ENCODE results near the gene CACNB3. TPM values are rescaled to one million over a fixed set of nuclear protein-coding genes. Genes with fewer than 3 reads are reported as not detected.
"Not testable (repeated sequence)": the region's sequence is repeated elsewhere in the genome, so short reads cannot be mapped to it uniquely, and the experiment has no call there.

The CACNB3 gene
- total RNA-seq, 2 donors from 2014 or later: 5.9 to 17.7 TPM

DNA sequence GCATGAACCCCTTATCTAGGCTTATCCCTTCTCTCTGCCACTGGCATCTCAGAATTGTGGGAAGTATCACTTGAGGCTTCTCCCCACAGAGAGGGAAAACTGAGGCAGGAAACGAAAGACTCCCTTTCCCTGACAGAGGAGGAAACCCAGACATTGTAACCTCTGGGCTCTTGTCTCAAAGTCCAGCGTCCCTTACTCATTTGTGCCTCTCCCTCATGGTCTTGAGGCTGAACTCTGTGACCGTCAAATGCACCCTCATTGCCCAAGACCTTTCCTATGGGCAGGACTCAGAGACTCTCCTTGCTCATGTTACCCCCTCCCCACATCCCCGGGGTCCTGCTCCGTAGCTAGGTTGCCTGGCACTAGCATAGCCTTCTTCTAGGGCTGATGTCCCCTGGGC lies 3.8 kb downstream of the CACNB3 start:
- ATAC-seq (replicated peaks): no peak
- H3K27ac Mint-ChIP-seq: peak overlapping the region; percentile 1
- peaks cover 6% of the 10 kb centered on the region for H3K4me1 Mint-ChIP-seq
- H3K36me3 Mint-ChIP-seq (ENCODE audit: low read depth): no peaks in the 10 kb centered on the region
- H3K27me3 Mint-ChIP-seq: no peaks in the 10 kb centered on the region
- no peak overlapping the region for H3K4me3 Mint-ChIP-seq
- no peaks in the 10 kb centered on the region for H3K9me3 Mint-ChIP-seq

DNA sequence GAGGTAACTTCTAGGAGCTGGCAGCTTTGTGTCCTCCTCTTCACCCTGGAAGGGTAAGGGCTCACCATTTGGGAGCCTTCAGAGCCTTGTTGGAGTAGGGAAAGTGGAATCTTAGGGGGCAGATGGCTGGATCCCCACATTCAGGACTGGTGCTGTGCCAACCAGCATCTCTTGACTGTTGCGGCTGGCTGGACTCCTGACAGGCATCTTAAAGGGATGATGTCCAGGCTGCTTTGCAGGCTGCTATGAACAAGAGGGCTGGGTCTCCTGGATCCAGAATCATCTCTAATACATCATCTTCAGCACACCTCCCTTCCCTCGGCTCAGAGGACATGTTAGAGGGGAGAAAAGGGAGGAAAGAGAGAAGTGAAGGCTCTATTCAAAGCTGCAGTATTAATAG lies 4.4 kb downstream of the CACNB3 start:
- Mint-ChIP-seq H3K27ac (peak overlapping the region; percentile 1), H3K9me3 (no peaks in the 10 kb centered on the region), H3K4me1 (peaks cover 6% of the 10 kb centered on the region), H3K4me3 (no peak overlapping the region), H3K27me3 (no peaks in the 10 kb centered on the region), H3K36me3 (ENCODE audit: low read depth) (no peaks in the 10 kb centered on the region)
- no peak for ATAC-seq (replicated peaks)

DNA sequence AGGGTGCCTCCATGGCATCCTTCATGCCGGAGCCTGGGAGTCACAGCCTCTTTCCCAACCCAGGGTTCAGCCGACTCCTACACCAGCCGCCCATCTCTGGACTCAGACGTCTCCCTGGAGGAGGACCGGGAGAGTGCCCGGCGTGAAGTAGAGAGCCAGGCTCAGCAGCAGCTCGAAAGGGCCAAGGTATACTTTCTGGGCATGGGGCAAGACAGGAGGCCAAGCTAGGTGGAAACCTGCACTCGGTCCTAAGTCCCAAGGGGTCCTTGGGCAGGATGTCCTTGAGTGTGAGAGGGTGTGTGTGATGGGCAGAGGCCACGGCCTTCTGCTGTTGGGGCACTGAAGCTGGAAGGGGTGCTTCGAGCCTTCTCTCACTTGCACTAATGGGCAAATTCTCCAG lies 5.0 kb downstream of the CACNB3 start:
- Mint-ChIP-seq H3K4me1 (peaks cover 6% of the 10 kb centered on the region), H3K36me3 (ENCODE audit: low read depth) (peaks cover 2% of the 10 kb centered on the region), H3K9me3 (no peaks in the 10 kb centered on the region), H3K4me3 (no peak overlapping the region), H3K27ac (peak overlapping the region; percentile 1), H3K27me3 (no peaks in the 10 kb centered on the region)
- no peak for ATAC-seq (replicated peaks)

DNA sequence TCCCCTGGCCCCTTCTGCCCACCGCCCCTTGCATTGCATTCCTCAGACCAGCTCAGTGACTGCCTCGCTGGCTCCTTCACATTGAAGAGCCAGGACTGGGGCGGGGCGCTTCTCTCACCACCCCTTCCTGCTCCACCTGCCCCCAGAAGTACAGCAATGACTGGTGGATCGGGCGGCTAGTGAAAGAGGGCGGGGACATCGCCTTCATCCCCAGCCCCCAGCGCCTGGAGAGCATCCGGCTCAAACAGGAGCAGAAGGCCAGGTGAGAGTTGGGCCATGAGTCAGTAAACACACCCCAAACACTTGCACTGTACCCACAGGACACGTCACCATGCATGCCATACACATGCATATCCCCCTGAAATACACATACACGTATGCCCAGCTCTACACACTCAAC lies 5.8 kb downstream of the CACNB3 start:
- H3K4me3 Mint-ChIP-seq: peak overlapping the region; percentile 5
- no peaks in the 10 kb centered on the region for H3K27me3 Mint-ChIP-seq
- ATAC-seq (replicated peaks): peak; percentile 79
- peaks cover 13% of the 10 kb centered on the region for H3K4me1 Mint-ChIP-seq
- peaks cover 10% of the 10 kb centered on the region for H3K36me3 Mint-ChIP-seq (ENCODE audit: low read depth)
- no peaks in the 10 kb centered on the region for H3K9me3 Mint-ChIP-seq
- peak overlapping the region; percentile 16 for H3K27ac Mint-ChIP-seq

DNA sequence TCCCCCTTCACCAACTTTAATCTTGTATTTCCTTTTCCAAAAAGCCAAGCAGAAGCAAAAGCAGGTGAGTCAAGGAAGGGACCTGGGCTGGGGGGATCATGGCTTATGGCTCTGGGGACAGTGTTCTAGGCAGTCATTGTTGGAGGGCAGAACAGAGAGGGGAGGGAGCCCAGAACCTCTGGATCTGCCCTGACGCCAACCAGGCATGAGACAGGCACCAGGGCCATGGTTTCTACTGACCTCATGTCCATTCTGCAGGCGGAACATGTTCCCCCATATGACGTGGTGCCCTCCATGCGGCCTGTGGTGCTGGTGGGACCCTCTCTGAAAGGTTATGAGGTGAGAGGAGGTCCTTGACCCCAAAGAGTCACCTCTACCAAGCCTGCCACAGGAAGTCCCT lies 6.6 kb downstream of the CACNB3 start:
- H3K27ac Mint-ChIP-seq: no peak overlapping the region
- H3K4me1 Mint-ChIP-seq: peaks cover 13% of the 10 kb centered on the region
- H3K4me3 Mint-ChIP-seq: no peak overlapping the region
- H3K27me3 Mint-ChIP-seq: no peaks in the 10 kb centered on the region
- ATAC-seq (replicated peaks): no peak
- peaks cover 18% of the 10 kb centered on the region for H3K36me3 Mint-ChIP-seq (ENCODE audit: low read depth)
- no peaks in the 10 kb centered on the region for H3K9me3 Mint-ChIP-seq

DNA sequence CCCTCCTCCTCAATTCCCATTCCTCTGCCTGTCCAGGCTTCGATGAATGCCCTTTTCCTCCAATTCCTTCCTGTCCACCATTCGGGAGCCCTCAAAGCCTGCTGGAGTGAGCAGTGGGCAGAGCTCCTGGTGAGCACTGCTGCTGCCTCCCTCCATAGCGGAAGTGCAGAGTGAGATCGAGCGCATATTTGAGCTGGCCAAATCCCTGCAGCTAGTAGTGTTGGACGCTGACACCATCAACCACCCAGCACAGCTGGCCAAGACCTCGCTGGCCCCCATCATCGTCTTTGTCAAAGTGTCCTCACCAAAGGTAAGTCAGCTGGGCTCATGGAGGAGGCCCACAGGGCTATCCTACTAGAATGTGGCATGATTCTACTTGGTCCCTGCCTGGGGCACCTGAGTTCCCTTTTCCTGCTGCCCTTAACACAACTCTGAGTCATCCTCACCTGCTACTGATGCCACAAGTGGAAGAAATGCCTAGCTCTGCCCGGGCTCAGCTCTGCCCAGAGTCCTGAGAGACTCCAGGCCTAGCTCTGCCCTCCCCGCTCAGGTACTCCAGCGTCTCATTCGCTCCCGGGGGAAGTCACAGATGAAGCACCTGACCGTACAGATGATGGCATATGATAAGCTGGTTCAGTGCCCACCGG lies 8.0 kb downstream of the CACNB3 start:
- Mint-ChIP-seq H3K36me3 (ENCODE audit: low read depth) (peaks cover 33% of the 10 kb centered on the region), H3K9me3 (no peaks in the 10 kb centered on the region), H3K4me1 (peaks cover 13% of the 10 kb centered on the region), H3K4me3 (no peak overlapping the region), H3K27ac (peak overlapping the region; percentile 65), H3K27me3 (no peaks in the 10 kb centered on the region)
- no peak for ATAC-seq (replicated peaks)

DNA sequence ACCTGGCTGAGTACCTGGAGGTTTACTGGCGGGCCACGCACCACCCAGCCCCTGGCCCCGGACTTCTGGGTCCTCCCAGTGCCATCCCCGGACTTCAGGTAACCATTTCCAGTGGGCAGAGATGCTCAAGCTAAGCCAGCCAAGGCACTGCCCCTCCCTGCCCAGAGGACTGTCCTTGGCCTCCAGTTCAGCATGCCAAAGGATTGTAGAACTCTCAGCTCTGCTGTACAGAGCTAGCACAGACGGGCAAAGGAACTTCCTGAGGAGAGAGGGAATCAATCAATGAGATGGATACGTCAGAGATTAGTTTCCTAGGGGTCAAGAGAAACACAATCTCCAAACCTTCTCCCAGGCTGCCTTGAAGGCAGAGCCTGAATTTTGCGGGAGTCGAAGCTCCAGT lies 8.7 kb downstream of the CACNB3 start:
- Mint-ChIP-seq H3K36me3 (ENCODE audit: low read depth) (peaks cover 39% of the 10 kb centered on the region), H3K9me3 (no peaks in the 10 kb centered on the region), H3K4me1 (peaks cover 13% of the 10 kb centered on the region), H3K27me3 (no peaks in the 10 kb centered on the region), H3K27ac (no peak overlapping the region), H3K4me3 (no peak overlapping the region)
- no peak for ATAC-seq (replicated peaks)

DNA sequence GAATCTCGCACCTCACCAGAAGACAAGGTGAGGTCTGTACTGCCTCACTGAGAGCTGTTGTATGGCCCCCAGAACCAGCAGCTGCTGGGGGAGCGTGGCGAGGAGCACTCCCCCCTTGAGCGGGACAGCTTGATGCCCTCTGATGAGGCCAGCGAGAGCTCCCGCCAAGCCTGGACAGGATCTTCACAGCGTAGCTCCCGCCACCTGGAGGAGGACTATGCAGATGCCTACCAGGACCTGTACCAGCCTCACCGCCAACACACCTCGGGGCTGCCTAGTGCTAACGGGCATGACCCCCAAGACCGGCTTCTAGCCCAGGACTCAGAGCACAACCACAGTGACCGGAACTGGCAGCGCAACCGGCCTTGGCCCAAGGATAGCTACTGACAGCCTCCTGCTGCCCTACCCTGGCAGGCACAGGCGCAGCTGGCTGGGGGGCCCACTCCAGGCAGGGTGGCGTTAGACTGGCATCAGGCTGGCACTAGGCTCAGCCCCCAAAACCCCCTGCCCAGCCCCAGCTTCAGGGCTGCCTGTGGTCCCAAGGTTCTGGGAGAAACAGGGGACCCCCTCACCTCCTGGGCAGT lies 9.3 kb downstream of the CACNB3 start:
- peaks cover 13% of the 10 kb centered on the region for H3K4me1 Mint-ChIP-seq
- H3K36me3 Mint-ChIP-seq (ENCODE audit: low read depth): peaks cover 45% of the 10 kb centered on the region
- H3K27ac Mint-ChIP-seq: no peak overlapping the region
- H3K4me3 Mint-ChIP-seq: no peak overlapping the region
- no peaks in the 10 kb centered on the region for H3K9me3 Mint-ChIP-seq
- no peaks in the 10 kb centered on the region for H3K27me3 Mint-ChIP-seq
- ATAC-seq (replicated peaks): no peak

DNA sequence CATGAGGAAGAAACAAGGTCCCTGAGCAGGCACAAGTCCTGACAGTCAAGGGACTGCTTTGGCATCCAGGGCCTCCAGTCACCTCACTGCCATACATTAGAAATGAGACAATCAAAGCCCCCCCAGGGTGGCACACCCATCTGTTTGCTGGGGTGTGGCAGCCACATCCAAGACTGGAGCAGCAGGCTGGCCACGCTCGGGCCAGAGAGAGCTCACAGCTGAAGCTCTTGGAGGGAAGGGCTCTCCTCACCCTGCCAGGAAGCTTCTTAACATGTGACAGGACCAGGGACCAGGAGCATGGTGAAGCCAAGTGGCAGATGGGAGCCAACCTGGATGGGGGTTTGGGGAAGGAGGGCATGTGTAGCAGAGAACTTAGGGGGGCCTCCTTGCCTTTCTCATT lies 10.0 kb downstream of the CACNB3 start:
- no peak overlapping the region for H3K4me3 Mint-ChIP-seq
- H3K9me3 Mint-ChIP-seq: no peaks in the 10 kb centered on the region
- no peak for ATAC-seq (replicated peaks)
- peak overlapping the region; percentile 12 for H3K27ac Mint-ChIP-seq
- peaks cover 52% of the 10 kb centered on the region for H3K36me3 Mint-ChIP-seq (ENCODE audit: low read depth)
- H3K27me3 Mint-ChIP-seq: no peaks in the 10 kb centered on the region
- peaks cover 13% of the 10 kb centered on the region for H3K4me1 Mint-ChIP-seq

DNA sequence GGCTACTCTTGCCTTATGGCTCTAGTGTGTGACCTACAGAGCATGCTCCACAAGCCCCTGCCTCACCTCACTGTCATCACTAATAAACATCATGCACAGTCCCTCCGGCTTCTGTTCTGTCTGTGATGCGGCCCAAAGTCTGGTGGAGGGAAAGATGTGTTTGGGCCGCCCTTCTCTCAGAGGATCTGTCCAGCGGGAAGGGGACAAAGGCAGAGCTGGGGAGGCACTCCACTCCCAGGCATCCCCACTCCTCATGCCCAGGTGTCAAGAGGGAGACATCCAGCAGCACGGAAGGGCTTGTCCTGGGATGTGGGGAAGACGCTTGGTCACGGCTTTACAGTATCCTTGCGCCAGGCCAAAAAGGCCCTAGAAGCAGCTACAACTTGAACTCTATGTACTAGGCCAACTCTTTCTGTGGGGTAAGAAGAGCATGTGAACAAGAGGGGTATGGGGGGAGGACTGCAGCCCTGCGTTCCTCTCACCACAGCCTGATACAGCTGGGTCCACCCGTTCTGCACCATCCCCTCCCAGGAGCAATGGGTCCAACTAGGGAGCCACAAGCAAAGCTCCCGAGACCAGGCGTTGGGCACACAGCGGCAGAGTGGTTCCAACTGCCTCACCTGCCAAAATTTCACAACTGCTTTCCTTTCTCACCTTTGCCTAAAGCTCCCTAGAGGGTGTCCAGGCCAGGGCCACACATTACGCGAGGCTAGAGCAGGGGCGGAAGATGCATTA lies 10.7 kb downstream of the CACNB3 start:
- Mint-ChIP-seq H3K9me3 (no peaks in the 10 kb centered on the region), H3K4me1 (peaks cover 13% of the 10 kb centered on the region), H3K27ac (peak overlapping the region; percentile 12), H3K4me3 (no peak overlapping the region), H3K27me3 (no peaks in the 10 kb centered on the region), H3K36me3 (ENCODE audit: low read depth) (peaks cover 59% of the 10 kb centered on the region)
- no peak for ATAC-seq (replicated peaks)

DNA sequence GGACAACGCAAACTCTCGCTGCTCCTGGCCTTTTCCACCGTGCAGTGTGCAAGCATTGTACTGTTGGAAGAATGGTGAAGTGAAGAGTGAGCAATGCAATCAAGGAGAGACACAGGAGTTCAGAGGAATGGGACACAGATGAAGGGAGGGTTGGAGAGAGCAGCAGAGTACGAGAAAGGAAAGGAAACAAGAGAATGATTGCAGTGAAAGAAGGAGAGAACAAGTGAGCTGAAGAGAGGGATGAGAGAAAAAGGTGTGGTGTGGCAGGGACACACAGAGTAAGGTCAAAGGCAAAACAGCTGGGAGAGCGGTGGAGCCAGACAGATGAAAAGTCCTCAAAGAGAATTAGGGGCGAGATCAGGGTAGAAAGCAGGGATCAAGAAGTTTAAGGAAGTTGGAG lies 13.0 kb downstream of the CACNB3 start:
- Mint-ChIP-seq H3K36me3 (ENCODE audit: low read depth) (peaks cover 81% of the 10 kb centered on the region), H3K27me3 (no peaks in the 10 kb centered on the region), H3K9me3 (no peaks in the 10 kb centered on the region), H3K4me1 (peaks cover 7% of the 10 kb centered on the region), H3K27ac (no peak overlapping the region), H3K4me3 (no peak overlapping the region)
- no peak for ATAC-seq (replicated peaks)

DNA sequence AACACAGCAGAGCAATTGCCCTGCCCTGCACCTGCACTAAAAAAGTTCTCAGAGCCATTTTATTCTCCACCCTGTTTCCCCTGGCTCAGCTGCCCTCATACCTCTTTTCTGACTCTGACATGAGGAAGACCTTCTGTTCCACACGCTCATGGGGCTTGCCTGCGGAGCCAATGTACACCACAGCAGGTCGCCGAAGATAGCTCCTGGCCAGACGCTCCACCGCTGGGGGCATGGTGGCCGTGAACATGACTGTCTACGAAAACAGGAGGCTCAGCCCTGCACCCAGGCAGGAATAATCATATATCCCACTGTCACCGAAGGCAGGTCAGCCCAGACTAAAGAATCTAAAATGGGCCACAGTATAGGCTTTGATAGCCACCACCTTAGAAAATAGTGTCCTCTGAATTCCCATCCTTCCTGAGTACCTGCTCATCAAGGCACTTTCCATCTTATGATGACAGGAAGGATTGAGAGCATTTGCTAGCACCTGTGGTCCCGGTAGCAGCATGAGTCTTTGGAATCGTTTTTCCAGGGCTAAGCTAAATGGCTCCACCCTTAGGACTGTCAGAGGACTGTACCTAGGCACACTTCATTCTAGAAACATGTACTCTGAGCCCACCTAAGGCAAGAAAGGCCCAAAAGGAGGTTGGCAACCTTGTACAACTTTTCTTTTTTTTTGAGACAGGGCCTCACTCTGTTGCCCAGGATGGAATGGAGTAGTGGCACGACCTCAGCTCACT lies 14.2 kb downstream of the CACNB3 start:
- ATAC-seq (replicated peaks): no peak
- Mint-ChIP-seq H3K4me3 (no peak overlapping the region), H3K36me3 (ENCODE audit: low read depth) (peaks cover 93% of the 10 kb centered on the region), H3K4me1 (peaks cover 7% of the 10 kb centered on the region), H3K27me3 (no peaks in the 10 kb centered on the region), H3K27ac (no peak overlapping the region), H3K9me3 (no peaks in the 10 kb centered on the region)

DNA sequence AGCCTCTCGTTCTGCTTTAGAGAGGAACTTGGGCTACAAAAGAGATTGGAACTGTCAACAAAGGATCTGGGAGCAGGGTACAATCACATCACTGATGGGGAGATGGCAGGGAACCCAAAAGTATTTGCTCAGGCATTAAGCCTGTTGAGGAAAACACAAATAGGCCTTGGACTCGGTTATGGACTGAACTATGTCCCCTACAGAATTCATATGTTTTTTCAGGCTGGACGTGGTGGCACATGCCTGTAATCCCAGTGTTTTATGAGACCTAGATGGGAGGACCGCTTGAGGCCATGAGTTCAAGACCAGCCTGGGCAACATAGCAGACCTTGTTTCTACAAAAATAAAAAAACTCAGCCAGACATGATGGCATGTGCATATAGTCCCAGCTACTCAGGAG lies 19.8 kb downstream of the CACNB3 start:
- H3K4me1 Mint-ChIP-seq: no peaks in the 10 kb centered on the region
- H3K27ac Mint-ChIP-seq: no peak overlapping the region
- H3K9me3 Mint-ChIP-seq: no peaks in the 10 kb centered on the region
- no peaks in the 10 kb centered on the region for H3K27me3 Mint-ChIP-seq
- H3K4me3 Mint-ChIP-seq: no peak overlapping the region
- no peak for ATAC-seq (replicated peaks)
- peaks cover 89% of the 10 kb centered on the region for H3K36me3 Mint-ChIP-seq (ENCODE audit: low read depth)

DNA sequence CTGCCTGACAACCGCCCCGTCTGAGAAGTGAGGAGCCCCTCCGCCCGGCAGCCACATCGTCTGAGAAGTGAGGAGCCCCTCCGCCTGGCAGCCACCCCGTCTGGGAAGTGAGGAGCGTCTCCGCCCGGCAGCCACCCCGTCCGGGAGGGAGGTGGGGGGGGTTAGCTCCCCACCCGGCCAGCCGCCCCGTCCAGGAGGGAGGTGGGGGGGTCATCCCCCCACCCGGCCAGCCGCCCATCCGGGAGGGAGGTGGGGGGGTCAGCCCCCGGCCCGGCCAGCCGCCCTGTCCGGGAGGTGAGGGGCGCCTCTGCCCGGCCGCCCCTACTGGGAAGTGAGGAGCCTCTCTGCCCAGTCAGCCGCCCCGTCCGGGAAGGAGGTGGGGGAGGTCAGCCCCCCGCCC lies 23.7 kb downstream of the CACNB3 start:
- not testable (repeated sequence) for H3K4me3 Mint-ChIP-seq; H3K27ac Mint-ChIP-seq; H3K9me3 Mint-ChIP-seq; ATAC-seq (replicated peaks); H3K27me3 Mint-ChIP-seq; H3K4me1 Mint-ChIP-seq
- peaks cover 89% of the 10 kb centered on the region for H3K36me3 Mint-ChIP-seq (ENCODE audit: low read depth)

All from activated T-helper 17 cell treated with anti-CD3 and anti-CD28 coated beads, Interleukin-2, amount 50 U/mL, for 72 hours (primary cell).